DMS79 treated with DMSO at 0.1 percent for 48 hours (cell line): Measurements from ENCODE around the gene AHSA1.

Experiments used
- DNase-seq: peaks from one replicate; lab custom pipeline; 2025; lab: John Stamatoyannopoulos, UW

AHSA1 gene

GRCh38 chr14:77509366-77509765 is 51.5 kb downstream of the AHSA1 start:
- no peak for DNase-seq

GRCh38 chr14:77511486-77512162 is 53.7 kb downstream of the AHSA1 start:
- DNase-seq = no peak

GRCh38 chr14:77516126-77516525 is 58.2 kb downstream of the AHSA1 start:
- DNase-seq = no peak
